HG03025 (cell line): Measurements from ENCODE around the gene CTSD.
"Not testable (repeated sequence)": the region's sequence is repeated elsewhere in the genome, so short reads cannot be mapped to it uniquely, and the experiment has no call there.

ENCODE experiments used
- ATAC-seq: cut with Tn5 transposase; IDR thresholded peaks from one replicate; pipeline ENCODE4 v1.9.1; 2021; ENCODE audit warnings: mild to moderate bottlenecking, moderate library complexity; ENCODE audit not compliant: unreplicated experiment, low FRiP score

The CTSD gene

DNA sequence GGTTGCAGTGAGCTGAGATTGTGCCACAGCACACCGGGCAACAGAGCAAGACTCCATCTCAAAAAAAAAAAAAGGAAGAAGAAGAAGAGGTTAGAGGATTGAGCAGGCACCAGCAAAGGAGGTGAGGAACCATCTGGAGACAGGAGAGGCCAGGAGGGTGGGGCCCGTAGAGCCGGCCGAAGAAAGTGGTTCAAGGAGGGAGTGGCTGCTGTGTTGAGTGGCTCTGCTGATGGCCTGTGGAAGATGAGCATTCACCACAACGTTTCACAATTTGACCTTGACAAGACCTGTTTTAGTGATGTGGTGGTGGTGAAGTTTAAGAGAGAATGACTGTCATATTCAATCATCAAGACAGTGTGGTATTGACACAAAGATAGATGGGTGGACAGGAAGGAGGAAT, 6.8 kb upstream of the CTSD start:
- no peak for ATAC-seq

DNA sequence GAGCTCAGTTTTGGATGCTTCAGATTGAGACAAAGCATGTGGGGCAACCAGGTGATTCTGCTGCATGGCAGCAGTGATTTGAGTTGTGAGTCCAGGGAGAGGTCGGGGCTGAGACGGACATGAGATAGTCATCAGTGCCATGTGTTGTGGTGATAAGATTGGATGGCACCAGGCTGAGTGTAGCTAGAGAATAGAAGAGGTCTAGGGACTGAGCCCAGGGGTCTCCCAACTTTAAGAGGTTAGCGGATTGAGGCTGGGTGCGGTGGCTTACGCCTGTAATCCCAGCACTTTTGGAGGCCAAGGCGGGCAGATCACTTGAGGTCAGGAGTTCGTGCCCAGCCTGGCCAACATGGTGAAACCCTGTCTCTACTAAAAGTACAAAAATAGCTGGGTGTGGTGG, 6.3 kb upstream of the CTSD start:
- ATAC-seq = no peak

DNA sequence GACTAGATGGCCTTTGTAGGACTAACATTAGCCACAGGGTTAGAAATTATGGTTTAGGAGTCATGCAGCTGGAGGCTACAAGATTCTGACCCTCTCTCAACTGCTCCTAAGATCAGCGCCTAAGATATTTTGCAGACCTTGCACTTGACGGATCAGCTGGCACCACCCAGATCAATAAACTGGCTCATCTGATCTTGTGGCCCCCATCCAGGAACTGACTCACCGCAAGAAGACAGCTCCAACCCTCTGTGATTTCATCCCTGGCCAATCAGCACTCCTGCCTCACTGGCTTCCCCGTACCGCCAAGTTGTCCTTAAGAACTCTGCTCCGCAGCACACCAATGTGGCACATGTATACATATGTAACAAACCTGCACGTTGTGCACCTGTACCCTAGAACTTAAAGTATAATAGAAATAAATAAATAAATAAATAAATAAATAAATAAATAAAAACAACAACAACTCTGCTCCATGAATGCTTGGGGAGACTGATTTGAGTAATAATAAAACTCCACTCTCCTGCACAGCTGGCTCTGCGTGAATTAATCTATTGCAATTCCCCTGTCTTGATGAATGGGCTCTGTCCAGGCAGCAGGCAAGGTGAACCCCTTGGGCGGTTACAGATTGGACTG, 5.7 kb upstream of the CTSD start:
- ATAC-seq = not testable (repeated sequence)

DNA sequence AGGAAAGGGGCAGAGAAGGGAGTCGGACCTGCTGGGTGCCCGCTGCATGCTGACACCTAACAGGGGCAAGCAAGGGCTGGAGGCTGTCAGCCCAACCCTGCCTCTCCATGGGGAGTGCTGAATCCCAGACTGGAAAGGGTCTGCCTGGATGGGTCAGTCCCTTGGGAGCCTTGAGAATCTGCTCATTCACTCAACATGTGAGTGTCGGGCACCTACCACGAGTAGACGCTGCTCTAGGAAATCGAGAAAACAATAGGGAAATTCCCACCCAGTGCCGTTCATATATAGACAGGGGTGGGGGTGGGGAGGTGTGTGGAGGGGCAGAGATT, 4.4 kb upstream of the CTSD start:
- ATAC-seq = no peak

DNA sequence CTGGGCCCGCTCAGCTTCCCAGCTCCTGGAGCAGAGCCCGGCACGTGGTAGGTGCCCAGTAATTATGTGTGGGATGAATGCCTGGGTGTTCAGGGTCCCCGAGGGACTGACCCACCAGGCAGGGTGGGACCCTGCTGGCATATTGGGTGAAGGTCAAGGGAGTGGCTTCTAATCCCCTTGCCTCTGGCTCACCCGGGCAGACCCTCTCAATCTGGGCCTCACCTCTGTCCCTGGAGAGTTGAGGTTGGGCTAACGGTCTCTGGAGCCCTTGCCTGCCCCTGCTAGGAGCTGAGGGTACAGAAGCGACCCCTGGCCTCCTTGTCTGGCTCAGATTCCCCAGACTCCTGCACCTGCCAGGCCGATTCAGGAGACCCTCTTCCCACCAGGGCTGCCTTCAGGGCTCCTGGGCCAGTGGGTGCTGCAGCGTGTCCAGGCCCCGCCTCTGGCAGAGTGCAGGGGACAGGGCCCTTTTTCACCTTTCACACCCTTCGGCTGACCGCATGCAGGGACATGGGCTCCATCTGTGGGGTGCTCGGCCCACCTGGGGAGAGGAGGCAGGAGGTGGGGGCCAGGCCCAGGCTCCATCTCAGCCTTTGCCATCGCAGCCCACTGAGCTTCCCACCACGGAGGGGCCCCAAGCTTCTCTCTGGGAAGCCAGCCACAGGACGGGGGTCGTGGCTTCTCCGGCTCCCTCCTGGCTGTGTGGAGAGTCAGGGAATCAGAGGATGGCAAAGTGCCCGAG, 3.8 kb upstream of the CTSD start:
- ATAC-seq = no peak

DNA sequence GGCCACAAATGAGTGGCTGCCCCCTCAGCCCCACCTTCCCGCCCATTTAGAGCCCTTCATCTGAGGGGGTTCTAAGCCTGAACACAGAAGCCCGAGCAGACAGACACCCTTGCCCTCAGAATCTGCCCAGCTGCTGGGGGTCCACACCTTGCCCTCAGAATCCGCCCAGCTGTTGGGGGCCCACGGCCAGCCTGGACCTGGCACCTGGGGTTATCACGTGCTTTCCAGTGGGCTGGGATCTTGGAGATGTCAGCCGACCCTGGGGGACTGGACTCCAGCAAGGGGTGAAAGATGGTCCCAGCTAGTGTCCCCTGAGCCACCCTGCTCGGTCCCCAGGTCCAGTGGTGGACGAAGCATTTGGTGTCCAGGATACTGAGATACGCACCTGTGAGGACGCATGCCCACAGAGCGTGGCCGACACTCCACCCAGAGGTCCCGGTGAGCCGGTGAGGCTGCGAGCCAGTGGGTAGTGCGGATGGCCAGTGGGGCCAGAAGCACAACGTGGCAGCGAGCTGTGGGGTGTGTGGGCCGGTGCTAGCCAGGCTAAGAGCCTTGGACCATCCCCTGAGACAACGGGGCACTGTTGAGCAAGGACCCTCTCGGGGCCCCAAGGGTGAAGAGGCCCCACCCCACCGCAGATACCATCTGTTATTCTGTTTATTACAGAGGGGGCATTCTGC, 3.1 kb upstream of the CTSD start:
- ATAC-seq = no peak

DNA sequence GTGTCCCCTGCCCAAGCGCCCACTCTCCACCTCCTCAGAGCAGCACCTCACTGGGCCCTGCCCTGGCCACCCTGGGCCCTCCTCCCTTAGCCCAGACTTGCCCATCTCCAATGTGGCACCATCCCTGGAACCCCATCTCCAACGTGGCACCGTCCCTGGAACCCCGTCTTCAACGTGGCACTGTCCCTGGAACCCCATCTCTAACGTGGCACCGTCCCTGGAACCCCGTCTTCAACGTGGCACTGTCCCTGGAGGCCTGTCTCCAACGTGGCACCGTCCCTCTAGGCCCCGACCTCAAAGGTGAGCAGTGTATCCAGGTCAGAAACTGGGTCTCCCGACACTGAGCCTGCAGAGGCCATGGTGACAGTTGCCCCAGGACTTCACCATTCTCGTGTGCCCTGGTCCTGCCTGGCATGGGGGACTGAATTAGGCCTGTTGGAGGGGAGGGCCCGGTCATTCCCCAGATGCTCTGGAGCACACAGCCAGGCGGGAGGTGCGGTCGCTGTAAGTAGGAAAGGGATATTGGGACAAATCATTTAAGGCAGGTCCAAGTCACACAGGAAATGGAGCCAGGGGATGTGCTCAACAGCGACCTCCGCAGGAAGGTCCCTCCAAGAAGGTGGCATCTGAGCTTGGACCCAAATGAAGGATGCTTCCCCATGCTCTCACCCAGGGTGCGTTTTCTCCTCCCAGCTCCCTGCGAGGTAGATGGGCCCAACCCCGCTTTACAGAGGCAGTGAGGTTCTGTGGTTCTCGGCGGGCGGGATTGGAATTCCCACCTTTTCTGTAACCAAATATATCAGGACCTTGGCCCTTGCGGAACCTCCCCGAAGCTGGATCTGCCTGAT, 2.4 kb upstream of the CTSD start:
- ATAC-seq = no peak

DNA sequence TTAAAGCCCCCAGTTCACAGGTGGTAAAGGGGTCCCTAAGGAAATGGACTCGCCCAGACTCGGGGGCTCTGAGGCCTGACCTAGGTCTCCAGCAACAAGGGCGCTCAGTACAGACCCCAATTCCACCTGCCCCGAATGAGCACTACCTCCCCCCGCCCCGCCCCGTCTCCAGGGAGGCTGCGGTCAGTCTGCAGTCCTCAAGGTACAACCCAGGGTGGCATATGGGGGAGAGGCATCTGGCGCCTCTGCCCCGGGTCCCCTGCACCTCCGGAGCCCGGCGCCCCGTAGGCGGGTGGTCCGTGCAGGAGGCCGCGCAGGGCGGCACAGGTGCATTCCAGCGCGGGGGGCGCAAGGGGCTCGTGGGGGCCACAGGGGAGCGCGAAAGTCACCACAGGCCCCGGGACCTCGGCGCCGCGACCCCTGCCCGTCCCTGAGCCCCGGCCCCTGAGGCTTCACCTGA, 361 bp downstream of the CTSD start:
- ATAC-seq = no peak

DNA sequence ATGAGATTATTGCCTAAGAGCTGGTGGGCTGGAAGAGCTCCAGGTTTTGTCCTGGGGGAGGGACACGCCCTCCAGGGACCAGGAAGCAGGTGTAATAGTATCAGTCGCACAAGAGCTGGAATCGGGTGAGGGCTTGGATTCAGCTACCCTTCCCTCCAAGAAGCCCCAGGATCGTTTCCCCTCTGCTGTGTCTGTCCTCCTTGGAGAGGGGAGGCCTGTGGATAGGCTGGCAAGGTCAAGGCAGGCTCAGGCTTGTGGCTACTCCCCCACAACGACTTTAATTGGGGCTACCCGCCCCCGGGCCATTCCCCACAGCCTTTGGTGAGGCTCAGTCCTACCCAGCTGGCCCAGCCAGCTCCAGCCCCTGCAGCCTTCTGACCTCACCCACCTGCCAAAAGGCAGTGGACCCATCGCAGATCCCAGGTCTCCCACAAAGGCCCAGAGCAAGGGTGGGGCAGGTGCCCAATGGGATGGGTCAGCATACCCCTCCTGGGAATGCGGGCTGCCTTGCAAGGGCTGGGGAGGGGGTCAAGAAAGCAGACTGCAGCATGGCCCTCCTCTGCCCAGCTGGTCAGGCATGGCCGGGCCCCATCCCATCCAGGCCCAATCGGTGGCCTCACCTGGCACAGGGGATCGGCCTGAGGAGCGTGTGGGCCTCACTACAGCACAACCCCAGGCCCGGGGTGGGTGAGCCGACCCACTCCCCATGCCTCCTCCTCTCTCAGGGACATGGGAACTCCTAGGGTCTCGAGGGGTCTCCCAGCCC, 1.0 kb downstream of the CTSD start:
- ATAC-seq = no peak

DNA sequence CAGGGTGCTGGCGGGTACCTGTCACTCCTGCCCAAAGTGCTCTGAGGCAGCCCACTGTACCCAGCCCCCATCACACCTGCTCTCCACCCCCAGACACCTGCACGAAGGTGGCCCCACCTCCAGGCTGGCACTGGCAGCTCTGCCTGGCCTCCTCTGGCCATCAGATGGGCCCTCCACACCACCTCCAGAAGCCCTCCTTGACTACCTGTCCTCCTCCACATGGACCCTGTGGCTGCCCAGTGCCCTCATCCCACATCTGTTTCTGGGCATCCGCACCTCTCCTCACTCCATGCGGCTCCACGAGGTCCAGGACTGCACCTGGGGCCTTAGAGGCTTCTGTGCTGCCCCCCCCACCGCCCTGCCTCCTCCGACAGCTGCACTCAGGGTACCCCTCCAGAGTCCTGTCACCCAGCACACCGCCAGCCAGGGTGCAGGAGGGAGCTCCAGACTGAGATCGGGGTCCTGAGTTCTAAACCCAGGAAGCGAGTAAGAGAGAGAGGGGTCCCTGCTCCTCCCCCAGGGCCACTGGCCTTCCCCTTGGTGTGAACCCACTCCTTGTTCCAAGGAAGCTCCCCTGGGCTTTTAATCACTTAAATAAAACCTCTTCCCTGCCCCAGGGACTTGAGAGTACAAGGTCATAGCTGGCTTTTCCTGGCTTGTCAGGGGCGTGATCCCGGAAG, 1.7 kb downstream of the CTSD start:
- no peak for ATAC-seq

DNA sequence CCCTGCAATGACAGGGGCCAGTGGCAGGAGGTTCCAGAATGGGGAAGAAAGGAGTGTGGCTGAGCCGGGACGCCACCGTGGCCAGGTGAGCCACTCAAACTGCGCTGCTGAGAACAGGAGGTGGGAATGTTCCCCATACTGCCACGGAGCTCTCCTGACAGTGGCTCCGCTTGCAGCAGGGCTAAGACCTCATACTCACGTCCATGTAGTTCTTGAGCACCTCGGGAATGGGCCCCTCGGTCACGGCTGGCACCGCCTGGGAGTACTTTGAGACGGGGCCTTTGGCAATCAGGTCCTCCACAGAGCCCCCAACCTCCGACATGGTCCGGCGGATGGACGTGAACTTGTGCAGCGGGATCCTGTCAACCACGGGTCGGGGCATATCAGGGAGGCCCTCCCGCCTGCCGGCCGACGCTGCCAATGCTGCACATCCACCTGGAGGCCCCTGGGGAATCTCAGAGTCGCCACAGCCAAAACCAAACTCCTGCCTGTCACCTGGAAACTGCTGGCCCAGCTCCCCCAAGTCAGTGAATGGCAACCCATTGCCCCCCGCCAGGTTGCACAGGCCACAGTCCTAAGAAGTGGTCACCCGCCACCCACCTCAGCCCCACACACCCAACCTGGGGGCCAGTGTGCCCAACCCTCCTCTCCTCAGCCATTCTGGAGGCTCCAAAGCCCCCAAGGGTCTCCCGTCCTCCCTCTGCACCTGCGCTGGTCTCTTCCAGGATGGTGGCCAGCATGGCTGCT, 2.4 kb downstream of the CTSD start:
- no peak for ATAC-seq

DNA sequence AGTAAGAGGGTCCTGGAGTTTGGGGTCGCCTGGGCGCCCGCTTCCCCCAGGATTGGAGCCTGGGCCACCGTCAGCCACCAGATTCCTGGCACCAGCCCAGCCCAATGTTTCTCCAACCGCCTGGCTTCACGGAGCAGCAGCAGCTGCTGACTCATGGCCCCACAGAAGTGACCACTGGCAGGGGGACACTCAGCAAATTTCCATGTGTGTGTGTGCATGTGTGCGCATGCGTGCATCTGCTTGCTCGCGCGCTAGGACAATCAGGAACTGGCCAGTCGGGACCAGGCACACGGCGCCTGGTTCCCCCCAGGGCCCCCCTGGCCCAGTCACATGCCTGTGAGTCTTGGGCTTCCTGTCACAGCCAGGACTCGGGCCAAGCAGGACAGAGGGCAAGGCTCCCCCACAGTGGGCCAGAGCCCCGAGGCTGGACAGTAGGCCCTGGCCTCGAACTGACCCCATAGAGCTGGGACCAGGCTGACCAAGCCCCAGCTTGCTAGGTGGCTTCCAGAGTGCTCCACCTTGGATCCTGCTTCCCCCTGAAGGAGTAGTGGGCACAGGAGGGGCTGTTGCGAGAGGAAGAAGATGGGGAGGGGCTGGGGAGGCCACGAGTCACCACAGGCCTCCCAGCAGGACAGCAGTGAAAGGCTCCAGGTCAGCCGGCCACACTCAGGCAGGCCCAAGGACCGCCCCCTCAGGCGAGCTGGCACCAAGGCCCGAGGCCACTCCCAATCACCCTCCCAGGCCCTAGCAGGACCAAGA, 3.2 kb downstream of the CTSD start:
- no peak for ATAC-seq

DNA sequence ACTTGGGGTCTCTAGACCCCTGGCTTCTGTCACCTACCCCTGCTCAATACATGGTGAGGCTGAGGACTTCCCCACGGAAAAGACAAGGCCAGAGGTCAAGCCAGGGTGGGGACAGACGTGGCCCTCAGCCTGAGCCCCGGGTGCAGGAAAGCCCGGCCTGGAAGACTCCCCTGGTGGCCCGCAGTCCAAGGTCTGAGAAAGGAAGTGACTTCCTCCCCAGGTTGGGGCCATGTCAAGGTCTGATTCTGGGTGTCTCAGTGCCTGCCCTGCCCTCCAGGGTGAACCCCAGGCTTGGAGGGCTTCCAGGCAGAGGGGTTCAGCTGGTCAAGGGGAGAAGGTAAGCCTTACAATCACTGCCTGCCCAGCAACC, 3.9 kb downstream of the CTSD start:
- ATAC-seq = no peak

DNA sequence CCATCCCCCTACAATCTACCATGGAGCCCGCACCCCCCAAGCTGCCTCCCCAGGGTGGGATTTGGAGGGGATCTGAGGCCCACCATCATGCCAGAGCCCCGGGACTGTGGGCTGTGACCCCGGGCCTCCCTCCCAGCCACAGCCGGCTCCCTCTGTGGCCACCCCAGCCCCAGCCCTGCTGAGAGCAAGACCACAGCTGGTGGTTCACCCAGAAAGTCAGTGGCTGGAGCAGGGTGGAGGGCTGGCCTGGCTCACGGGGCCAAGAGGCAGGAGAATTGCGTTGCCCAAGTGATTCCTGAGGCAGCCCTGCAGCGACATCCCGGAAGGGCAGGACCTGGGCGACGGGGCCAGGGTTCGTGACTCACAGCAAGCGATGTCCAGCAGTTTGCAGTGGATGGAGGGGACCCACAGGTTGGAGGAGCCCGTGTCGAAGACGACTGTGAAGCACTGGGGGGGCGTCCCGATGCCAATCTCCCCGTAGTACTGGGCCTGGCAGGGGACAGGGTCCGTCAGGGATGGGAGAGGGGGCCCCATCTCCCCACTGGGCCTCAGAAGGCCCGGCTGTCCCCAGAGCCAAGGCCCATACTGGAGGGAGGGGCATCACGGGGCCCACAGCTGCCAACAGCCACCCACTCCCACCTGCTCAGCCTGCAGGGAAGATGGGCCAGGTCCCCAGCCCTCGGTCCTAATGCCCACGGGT, 4.4 kb downstream of the CTSD start:
- ATAC-seq = no peak

DNA sequence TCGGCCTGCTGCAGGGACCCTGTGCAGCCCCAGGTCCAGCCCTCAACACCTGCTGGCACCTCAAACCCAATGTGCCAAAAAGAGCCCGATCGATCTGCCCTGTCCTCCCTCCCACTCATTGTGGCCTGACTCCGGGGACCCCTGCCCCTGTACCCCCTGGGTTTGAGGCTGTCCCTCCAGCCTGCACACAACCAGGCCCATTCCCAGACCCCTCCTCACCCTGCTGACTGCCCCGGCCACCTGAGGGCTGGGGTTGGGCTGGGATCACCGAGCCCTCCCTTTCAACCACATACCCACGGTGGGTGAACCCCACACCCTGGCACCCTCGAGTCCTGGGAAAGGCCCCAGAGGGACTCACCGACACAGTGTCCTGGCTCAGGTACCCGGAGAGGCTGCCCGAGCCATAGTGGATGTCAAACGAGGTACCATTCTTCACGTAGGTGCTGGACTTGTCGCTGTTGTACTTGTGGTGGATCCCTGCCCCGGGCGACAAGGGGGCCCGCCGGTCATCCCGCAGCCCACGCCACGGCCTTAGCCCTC, 5.0 kb downstream of the CTSD start:
- ATAC-seq = no peak

DNA sequence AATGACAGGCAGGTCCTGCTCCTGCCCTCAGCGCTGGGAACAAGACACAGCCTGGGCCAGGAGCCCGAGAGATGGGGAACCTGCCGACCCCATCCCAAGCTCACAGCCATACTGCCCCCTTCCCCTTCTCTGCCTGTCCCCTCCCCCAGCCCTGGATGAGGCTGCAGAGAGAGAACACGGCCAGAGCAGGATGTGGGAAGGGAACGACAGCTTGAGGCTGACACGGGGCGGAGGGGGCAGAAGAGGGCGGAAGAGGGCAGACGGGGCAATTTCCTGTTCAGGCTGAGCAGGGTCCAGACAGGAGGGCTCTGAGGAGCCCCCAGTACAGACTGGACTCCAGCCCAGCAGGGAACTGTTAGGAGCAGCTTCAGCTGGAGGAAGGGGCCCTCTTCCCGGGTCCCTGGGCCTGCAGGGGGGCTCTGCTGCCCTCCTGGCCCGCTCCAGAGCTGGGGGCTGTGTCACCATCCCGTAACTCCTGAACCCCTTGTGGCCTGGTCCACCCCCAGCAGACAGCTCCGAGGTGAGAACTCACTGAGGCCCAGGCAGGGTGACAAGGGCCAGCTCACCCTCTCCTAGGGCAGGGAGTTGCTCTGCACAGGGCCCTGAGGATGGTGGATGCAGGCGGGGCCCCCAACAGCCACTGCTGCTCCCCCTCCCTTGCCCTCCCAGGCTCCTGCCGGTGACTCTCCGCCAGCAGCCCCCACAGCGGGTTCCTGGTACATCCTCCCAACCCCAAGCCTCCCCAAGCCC, 5.7 kb downstream of the CTSD start:
- no peak for ATAC-seq
